Suprapubic skin (tissue), 4 donors: ENCODE measurements around the gene TRIO. TPM values are rescaled to one million over a fixed set of nuclear protein-coding genes. Genes with fewer than 3 reads are reported as not detected.

Experiments used
- DNase-seq, 2 donors: peaks; one replicate each; pipeline ENCODE4 v3.0.0-alpha.2; 2019; ENCODE audit warnings: low spot score in 2 of 2
- H3K27ac ChIP-seq: fragments of 200-600 bp; sonication (generic); one replicate; pipeline ENCODE4 v1.5.1; 2019
- H3K27me3 ChIP-seq: fragments of 200-600 bp; sonication (generic); one replicate; pipeline ENCODE4 v1.5.1; 2019
- H3K36me3 ChIP-seq: fragments of 200-600 bp; sonication (generic); one replicate; pipeline ENCODE4 v1.5.1; 2019
- H3K4me1 ChIP-seq: fragments of 200-600 bp; sonication (generic); one replicate; pipeline ENCODE4 v1.5.1; 2019
- H3K4me3 ChIP-seq: fragments of 200-600 bp; sonication (generic); one replicate; pipeline ENCODE4 v1.5.1; 2019; ENCODE audit warnings: mild to moderate bottlenecking
- H3K9me3 ChIP-seq: fragments of 200-600 bp; sonication (generic); one replicate; pipeline ENCODE4 v1.5.1; 2019
- EP300 ChIP-seq: sonication (generic); formaldehyde crosslinking; IDR thresholded peaks from one replicate; pipeline ENCODE4 v1.6.1; 2017; ENCODE audit warnings: antibody characterized with exemption
- POLR2A ChIP-seq, 2 donors: fragments of 450-650 bp; IDR thresholded peaks; one replicate each; pipeline ENCODE4 v1.6.1; 2017; ENCODE audit warnings: antibody characterized with exemption in 2 of 2, mild to moderate bottlenecking in 2 of 2, moderate library complexity in 2 of 2
- POLR2AphosphoS5 ChIP-seq, 3 donors: sonication (generic); formaldehyde crosslinking; IDR thresholded peaks; one replicate each; pipeline ENCODE4 v1.6.1; 2017; ENCODE audit warnings: antibody characterized with exemption in 3 of 3
- WGBS: methylation state at CpG from one replicate; pipeline ENCODE4 v1.1.5; 2018; 5-methylcytosine and 5-hydroxymethylcytosine counted together
- total RNA-seq, 4 donors: library from RNA; depleted of rRNA; stranded (reverse); fragments of >200 nt; gene quantifications; one replicate each; pipeline ENCODE4 v1.1.0, GENCODE V29; 2016
- TF ChIP-seq, protein P1 (sequence below), 2 donors: fragments of 200-600 bp in 1 of 2; fragments of 450-650 bp in 1 of 2; sonication (generic) in 1 of 2; IDR thresholded peaks; one replicate each; pipeline ENCODE4 v1.5.1; 2016 to 2019; ENCODE audit warnings: antibody characterized with exemption in 2 of 2, mild to moderate bottlenecking in 1 of 2, moderate library complexity in 1 of 2

The TRIO gene
- total RNA-seq, 4 donors from 2014 or later = 62.7 to 159 (median 70.4) TPM

DNA sequence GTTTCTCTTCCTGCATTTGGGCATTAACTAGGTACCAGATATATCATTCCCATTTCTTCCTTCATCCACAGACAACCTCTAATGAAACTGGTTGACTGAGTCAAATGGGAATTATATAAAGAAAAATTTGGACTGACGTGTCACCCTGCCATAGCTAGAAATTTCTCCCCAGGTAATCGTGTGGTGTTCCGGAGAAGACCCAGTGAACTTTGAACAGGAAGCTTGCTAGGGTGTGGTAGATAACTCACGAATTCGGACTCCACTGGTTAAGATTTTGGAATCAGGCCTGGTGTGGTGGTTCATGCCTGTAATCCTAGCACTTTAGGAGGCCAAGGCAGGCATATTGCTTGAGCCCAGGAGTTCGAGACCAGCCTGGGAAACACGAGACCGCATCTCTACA, 324.1 kb downstream of the TRIO start:
- Histone ChIP-seq H3K27ac (no peak overlapping the region), H3K9me3 (no peaks in the 10 kb centered on the region), H3K36me3 (peaks cover 54% of the 10 kb centered on the region), H3K4me3 (no peak overlapping the region), H3K4me1 (peaks cover 4% of the 10 kb centered on the region), H3K27me3 (no peaks in the 10 kb centered on the region)
- no peak for DNase-seq
- WGBS = 91% methylated on average over 8 of the region's 8 CpGs
- TF ChIP-seq POLR2AphosphoS5 (IDR thresholded peaks at IDR 0.05) (no peak), POLR2A (IDR thresholded peaks at IDR 0.05) (no peak), EP300 (no peak)
- TF ChIP-seq, protein P1, sequence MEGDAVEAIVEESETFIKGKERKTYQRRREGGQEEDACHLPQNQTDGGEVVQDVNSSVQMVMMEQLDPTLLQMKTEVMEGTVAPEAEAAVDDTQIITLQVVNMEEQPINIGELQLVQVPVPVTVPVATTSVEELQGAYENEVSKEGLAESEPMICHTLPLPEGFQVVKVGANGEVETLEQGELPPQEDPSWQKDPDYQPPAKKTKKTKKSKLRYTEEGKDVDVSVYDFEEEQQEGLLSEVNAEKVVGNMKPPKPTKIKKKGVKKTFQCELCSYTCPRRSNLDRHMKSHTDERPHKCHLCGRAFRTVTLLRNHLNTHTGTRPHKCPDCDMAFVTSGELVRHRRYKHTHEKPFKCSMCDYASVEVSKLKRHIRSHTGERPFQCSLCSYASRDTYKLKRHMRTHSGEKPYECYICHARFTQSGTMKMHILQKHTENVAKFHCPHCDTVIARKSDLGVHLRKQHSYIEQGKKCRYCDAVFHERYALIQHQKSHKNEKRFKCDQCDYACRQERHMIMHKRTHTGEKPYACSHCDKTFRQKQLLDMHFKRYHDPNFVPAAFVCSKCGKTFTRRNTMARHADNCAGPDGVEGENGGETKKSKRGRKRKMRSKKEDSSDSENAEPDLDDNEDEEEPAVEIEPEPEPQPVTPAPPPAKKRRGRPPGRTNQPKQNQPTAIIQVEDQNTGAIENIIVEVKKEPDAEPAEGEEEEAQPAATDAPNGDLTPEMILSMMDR (IDR thresholded peaks at IDR 0.05) = no peak

DNA sequence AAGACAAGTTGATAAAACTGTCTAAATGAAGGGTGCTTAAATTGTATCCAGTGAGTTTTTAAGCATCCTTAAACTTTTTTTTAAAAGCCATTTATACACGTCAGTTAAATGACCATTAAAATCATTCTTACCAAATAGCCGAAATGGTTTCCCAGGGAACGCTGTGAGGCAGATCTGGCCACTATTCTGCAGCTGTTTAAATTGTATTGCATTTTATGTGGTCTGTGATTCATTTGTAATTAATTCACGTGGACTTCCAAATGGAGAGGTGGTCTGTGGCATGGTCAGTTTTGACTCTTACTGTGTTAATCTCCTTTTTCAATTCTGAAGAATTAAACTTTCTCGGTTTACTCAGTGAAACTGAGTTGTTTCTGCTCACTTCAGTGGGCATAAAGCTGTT, 324.7 kb downstream of the TRIO start:
- H3K36me3 ChIP-seq = peaks cover 54% of the 10 kb centered on the region
- no peak for DNase-seq
- 71% methylated on average over 5 of the region's 5 CpGs for WGBS

DNA sequence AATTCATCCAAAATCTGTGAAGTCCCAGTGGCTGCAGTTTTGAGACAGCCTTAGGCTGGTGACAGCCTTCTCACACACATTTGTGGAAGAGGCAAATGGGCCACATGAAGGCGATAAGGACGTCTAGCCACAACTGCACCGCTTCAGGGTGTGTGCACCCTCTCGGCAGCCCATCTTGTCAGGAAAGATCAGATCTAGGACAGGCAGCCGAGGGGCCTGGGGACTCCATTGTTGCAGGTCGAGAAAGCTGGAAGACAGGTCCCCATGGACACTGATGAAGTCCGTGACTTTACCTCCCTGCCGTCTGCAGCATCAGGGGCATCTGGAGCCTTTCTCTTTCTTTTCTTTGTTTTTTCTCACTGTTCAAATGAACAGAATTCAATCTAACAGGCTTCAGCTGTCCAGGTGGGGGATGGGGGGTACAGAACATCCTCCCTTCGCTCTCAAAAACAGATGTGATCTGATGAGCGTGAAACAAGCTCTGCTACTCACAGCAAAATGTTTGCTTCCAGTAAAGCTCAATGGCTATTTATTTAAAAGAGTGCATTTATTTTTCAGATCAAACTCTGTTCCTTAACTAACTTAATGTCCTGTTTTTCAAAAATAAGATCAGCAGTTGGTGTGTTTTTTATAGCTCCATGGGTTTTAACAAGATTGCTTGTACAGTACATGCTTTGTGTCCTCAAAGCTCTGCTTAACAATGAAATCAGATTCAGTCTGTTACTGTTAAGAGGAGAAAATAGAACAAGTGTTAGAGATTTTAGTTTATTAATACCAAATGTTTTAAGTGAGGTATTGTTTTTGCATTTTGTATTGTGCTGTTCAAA, 326.6 kb downstream of the TRIO start:
- H3K27ac ChIP-seq = no peak overlapping the region
- H3K27me3 ChIP-seq = no peaks in the 10 kb centered on the region
- peaks cover 53% of the 10 kb centered on the region for H3K36me3 ChIP-seq
- no peaks in the 10 kb centered on the region for H3K9me3 ChIP-seq
- H3K4me3 ChIP-seq = no peak overlapping the region
- WGBS = 79% methylated on average over 10 of the region's 10 CpGs
- H3K4me1 ChIP-seq = no peaks in the 10 kb centered on the region
- no peak for TF ChIP-seq POLR2AphosphoS5 (IDR thresholded peaks at IDR 0.05)
- no peak for TF ChIP-seq EP300
- TF ChIP-seq, protein P1 (IDR thresholded peaks at IDR 0.05) = no peak
- TF ChIP-seq POLR2A (IDR thresholded peaks at IDR 0.05) = no peak
- no peak for DNase-seq

More for the DNA sequence above, 324.7 kb downstream of the TRIO start:
- H3K4me1 ChIP-seq = peaks cover 4% of the 10 kb centered on the region
- H3K27me3 ChIP-seq = no peaks in the 10 kb centered on the region
- H3K4me3 ChIP-seq = no peak overlapping the region
- no peaks in the 10 kb centered on the region for H3K9me3 ChIP-seq
- no peak overlapping the region for H3K27ac ChIP-seq
- TF ChIP-seq, protein P1 (IDR thresholded peaks at IDR 0.05) = no peak
- TF ChIP-seq POLR2AphosphoS5 (IDR thresholded peaks at IDR 0.05) (no peak), EP300 (no peak), POLR2A (IDR thresholded peaks at IDR 0.05) (no peak)

DNA sequence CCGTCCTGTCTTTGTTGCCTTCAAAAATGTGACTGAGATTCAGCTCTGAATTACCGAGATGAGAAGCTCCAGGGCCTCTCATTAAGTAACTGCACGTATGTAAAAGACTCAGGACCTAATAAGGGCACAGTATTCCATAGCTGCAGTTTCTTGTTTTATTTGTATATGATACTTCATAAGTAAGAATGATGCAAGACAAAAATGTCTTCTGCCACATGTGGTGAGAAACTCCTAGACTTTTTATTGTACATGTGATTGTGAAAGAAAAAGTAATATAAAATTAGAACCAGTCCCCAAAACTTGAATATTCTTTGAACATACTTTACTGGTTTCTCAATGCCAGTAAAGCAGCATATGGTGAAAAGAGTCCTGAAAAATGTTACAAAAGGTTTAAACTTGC, 328.4 kb downstream of the TRIO start:
- TF ChIP-seq EP300 (no peak), POLR2AphosphoS5 (IDR thresholded peaks at IDR 0.05) (no peak), POLR2A (IDR thresholded peaks at IDR 0.05) (no peak)
- TF ChIP-seq, protein P1 (IDR thresholded peaks at IDR 0.05) = no peak
- Histone ChIP-seq H3K36me3 (peaks cover 55% of the 10 kb centered on the region), H3K27ac (no peak overlapping the region), H3K4me3 (no peak overlapping the region), H3K4me1 (no peaks in the 10 kb centered on the region), H3K9me3 (no peaks in the 10 kb centered on the region), H3K27me3 (no peaks in the 10 kb centered on the region)
- DNase-seq = no peak
- 89% methylated on average over 3 of the region's 3 CpGs for WGBS

DNA sequence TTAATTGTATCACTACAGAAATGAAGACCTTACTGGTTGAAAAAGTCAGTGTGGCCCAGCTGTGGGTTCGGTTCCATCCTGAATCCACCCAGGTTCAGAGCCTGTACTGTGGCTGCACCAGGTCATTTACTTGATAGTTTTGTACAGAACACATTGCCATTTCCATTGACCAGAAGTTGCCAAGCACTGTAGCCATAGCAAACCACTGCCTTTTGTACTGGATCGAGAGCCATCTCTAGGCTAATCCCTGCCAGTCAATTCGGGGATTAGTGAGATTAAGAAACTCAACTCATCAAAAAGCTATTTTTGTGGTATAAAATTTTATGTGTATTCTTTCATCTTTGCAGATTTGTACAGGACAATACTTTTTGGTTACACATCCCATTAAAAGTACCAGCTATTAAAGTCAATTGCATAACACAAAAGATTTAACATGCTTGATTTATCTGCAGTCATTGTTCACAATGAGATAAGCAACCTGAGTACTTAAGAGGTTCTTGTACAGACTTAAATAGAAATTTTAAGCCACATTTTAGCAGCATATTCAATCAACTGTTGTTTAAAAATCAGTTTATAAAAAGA, 329.9 kb downstream of the TRIO start:
- WGBS = 96% methylated on average over 3 of the region's 3 CpGs
- Histone ChIP-seq H3K4me3 (no peak overlapping the region), H3K36me3 (peaks cover 59% of the 10 kb centered on the region), H3K9me3 (no peaks in the 10 kb centered on the region), H3K27ac (no peak overlapping the region), H3K27me3 (no peaks in the 10 kb centered on the region), H3K4me1 (no peaks in the 10 kb centered on the region)
- DNase-seq = no peak
- TF ChIP-seq POLR2AphosphoS5 (IDR thresholded peaks at IDR 0.05) (no peak), POLR2A (IDR thresholded peaks at IDR 0.05) (no peak), EP300 (no peak)
- TF ChIP-seq, protein P1 (IDR thresholded peaks at IDR 0.05) = no peak
